ENCODE data around the gene GNG7.
"Not testable (repeated sequence)": the region's sequence is repeated elsewhere in the genome, so short reads cannot be mapped to it uniquely, and the experiment has no call there.

GNG7 gene

DNA sequence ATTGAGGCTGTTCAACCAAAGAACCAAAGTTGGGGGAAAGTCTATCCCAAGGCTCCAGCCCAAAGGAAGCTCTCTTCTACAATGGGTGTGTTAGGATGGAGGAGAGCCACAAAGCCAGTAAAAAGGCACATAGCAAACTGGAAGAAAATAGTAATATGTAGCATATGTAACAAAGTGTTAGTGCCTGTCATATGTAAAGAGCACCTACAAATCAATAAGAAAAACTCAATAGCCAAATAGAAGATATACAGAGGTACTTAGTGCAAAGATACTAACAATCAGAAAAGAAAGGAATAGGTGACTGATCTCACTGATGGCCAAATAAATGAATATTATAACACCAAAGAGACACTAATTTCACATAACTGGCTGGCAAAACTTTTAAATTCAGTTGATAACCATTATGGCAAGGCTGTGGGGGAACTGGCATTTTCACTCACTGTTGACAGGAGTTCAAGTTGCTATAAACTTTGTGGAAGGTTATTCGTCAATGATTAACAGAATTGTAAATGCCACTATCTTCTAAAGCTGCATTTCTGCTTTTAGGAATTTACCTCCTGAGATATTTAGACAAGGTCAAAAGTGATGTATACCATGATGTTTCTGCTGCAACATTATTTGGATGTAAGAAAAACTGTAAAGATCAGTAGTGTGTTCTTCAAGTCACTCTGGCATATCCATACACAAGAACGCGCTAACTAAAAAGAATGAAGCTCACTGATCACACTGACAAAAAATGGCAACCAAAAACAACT lies 110.8 kb downstream of the GNG7 start:
- no peak for DNase-seq

DNA sequence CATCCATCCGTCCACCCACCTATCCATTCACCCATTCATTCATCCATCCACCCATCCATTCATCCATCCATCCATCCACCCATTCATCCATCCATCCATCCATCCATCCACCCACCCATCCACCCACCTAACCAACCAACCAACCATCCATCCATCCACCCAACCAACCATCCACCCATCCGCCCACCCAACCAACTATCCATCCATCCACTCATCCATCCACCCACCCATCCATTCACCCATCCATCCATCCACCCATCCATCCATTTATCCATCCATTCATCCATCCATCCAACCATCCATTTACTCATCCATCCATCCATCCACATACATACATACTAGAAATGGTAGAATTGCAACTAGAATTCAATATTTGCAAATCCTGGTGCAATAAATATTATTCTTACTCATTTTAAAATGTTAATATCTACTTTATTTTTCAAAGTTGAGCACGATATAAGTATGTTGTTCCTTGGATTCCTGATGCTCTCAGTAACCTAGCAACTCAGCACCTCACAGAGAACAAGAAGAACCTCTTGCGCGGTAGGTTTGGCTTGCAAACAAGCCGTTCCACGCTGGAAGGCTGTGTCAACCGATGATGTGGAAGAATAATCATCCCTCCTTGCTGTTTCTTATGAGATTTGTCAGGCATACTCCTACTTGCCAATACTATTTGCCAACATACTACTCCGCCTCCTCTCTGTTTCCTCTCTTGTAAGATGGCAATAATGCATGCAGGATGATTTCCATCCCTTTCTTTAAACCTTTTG lies 111.7 kb downstream of the GNG7 start:
- no peak for DNase-seq

DNA sequence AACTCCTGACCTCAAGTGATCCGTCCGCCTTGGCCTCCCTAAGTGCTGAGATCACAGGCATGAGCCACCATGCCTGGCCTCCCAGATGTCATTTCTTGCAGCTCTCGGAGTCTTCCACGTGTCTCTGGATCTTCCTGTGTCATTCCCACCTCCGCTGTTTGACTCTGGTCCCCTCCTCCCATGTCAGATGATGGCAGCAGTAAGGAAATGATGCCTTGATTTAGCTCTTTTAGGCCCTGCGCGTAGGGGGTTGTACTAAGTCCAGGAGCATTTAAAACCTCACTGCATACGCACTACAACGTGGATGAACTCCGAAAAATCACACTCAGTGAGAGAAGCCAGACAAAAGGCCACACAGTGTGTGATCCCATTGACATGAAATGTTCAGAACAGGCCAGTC lies 113.1 kb downstream of the GNG7 start:
- no peak for DNase-seq

DNA sequence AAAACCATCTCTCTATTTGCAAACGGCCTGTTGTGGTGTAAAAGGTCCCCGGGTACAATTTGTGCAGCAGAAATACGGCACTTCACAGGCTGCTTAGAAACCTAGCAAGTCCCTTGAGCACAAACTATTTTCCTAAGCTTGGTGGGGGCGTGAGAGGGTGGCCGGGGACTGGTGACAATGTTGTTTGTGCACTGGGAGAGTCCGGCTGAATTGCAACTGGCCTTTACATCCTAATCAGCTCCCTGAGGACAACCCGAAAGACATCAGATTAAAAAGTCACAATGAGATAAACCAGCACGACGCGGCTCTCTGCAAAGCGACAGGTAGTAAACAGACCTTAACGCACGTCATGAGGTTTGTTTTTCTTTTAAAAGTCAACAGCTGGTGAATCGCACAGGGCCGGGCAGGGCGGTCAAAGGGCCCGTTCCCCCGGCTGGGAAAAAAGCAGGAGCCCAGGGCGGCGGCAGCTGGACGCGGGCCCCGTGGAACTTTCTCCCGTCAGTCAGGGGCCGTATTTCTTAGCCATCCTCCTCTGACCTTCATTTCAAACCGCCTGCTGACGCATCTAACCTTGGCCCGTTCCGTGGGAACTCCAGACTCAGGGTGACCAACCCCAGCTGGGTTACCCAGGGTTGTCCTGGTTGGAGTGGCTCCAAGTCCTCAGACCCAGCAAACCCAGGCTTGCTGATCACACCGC lies 114.3 kb downstream of the GNG7 start:
- DNase-seq: no peak

DNA sequence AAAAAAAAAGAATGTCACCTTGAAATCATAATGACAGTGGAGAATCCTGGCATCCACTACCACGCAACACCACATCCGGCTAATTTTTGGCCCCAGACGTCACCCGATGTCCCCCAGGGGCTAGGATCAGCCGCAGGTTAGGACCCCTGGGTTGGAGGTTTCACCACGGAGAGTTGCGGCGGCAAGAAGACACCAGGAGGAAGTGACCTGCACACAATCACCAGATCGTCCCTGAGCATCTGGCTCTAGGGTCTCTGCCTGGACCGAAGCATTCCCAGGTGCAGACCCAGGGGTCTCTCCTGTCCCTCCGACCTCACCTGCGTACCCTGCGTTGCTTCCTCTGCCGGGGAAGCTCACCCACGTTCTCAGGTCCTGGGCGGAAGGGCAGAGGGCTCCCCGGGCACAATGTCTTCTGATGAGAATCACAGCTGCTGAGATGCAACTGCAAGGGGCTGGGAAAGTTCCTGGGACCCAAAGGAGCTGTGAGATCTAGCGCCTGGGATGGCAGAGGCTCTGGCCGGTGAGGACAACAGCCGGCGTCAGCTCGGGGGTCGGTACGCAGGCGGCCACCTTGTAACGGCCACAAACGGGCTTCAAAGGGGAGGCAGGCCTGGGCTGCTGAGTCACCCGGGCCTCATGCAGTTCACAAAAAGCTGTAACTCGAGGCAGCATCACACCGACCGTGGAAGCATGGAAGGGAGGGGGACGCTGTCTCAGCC lies 115.3 kb downstream of the GNG7 start:
- DNase-seq: no peak

DNA sequence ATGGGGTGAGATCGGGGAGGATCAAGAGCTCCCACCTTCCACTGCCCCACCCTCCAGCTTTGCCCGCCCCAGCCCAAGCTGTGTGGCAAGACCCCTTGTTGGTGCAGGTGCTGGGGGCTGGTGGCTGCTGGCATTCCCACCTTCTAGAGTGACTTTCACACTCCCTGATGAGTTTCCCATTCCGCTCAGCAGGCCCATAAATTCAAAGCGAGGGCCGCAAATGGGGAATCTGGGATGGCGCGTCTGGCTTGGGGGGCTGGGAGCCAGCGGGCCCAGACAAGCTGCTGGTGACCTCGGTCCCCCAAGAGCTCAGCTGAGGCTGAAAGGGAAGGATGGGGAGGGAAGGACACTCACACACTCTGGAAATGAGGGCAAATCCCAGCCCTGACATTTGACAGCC lies 116.3 kb downstream of the GNG7 start:
- DNase-seq: no peak

DNA sequence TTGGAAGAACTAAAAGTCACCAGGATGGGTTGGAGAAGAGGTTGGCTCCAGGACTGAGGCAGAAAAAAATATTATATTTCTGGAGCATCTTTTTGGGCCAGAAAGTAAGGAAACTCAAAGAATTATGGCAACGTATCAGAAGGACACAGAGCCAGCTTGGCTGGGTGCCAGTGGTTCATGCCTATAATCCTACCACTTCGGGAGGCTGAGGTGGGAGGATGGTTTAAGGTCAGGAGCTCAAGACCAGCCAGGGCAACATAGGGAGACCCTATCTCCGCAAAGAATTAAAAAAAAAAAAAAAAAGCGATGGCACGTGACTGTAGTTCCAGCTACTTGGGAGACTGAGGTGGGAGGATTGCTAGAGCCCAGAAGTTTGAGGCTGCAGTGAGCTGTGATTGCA lies 118.5 kb downstream of the GNG7 start:
- DNase-seq: no peak

DNA sequence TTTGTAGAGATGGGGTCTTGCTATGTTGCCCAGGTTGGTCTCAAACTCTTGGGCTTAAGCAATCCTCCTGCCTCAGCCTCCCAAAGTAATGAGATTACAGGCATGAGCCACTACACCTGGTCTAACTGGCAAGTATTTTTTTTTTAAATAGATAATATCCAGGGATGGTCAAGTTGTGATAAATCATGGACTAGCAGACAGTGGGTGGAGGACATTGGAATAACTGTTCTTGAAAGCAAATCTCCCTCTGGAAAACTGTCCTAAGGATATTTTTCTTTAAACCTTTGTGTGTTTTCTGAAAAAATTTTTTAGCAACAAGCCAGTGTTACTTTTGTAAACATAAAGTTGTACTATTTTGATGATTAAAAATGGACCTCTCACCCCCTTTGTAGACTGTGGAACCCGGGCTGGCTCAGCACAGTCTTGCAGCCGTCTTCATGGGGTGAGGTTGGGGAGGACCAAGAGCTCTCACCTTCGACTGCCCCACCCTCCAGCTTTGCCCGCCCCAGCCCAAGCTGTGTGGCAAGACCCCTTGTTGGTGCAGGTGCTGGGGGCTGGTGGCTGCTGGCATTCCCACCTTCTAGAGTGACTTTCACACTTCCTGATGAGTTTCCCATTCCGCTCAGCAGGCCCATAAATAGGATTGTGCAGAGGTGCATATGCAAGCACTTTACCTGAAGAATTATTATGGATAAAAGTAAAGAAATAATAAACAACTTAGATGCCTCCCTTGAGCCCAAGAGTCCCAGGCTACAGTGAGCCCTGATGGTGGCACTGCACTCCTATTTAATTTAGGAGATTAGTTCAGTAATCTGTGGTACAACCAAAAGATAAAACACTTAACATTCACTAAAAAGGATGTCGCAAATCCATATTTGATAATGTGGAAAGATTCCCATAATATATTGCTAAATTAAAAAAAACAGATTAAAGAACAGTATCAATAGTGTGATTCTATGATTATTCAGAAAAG lies 119.2 kb downstream of the GNG7 start:
- DNase-seq: no peak

DNA sequence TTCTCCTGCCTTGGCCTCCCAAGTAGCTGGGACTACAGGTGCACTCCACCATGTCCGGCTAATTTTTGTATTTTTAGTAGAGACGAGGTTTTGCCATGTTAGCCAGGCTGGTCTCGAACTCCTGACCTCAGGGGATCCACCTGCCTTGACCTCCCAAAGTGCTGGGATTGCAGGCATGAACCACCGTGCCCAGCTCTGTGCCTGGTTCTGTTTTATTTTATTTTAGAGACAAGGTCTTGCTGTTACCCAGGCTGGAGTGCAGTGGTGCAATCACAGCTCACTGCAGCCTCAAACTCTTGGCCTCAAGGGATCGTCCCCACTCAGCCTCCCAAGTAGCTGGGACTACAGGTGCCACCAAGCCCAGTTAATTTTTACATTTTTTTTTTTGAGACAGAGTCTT lies 122.1 kb downstream of the GNG7 start:
- not testable (repeated sequence) for DNase-seq

DNA sequence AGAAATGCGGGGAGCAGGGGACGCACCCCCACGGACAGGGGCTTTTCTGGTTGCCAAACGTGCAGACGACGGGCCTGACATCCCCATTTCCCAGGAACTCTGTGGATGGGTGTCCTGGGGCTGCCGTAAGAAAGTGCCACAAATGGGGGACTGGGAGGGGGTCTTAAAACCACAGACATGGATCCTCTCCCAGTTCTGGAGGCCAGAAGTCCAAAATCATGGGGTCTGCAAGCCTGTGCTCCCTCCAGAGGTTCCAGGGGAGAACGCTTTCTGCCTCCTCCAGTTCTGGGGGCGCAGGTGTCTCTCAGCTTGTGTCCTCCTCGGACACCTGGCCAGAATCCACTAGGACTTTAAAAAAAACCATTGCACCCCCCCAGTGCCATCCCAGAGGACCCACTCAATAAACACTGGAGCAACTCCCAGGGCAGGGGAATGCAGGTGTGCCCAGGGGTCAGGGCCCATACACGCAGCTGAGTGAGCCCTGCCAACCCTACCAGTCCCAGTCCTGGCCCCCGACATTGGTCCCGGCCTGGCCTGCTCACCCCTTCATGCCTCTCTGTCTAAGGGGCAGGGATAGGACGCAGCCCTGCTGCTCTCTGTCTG lies 122.7 kb downstream of the GNG7 start:
- no peak for DNase-seq

DNA sequence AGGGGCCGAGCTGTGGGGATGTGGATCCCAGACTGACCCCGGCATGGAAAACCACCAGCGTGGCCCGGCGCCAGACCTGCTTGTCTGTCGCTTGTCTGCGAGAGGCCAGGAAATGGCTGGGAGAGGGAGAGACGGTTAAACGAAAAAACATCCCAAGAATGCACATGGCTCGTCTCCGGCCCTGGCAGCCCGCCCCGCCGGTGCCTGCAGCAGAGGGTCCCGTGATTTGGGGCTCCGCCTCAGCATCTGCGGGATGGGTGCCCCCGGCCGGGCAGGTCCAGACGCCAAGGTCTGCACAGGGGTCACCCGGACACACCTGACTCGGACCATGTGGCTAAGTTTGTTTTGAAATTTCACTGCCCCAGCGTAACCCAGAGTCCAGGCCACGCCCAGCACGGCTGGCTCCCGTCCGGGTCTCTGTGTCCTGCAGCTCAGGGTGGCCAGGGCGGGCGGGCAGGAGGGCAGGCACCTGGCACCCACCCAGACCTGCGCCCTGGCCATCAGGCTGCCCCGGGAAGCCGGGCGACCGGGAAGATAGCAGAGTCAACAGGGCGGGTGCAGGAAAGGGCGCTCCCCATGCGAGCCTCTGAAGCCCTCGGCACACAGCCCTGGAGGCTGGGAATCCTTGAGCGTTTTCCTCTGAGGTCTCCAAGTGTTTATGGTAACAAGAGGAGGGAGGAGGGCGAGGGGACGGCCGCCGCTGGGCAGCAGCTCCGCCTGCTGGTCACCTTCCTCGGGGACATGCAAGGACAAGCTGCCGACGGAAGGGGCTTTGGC lies 123.4 kb downstream of the GNG7 start:
- peak; percentile 91 for DNase-seq

DNA sequence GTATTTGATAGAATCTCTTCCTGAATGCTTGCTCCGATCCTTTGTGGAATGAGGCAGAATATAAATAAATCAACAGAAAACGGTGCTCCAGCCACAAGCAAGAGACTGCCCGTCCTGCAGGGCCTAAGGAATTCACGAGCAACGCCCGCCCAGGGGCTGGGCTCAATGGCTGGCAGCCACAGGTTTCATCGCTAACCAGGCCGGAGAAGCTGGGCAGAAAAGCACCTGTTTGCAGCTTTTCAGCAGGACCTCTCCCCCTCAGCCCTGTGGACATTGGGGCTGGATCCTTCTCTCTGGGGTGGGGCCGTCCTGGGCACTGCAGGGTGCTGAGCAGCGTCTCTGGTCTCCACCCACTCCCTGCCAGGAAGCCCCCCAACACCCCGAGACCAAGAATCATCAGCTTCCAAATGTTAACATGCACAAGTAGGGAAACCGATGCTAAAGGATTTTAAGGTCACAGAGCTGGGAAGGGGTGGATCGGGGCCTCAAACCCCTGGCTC lies 124.1 kb downstream of the GNG7 start:
- peak; percentile 46 for DNase-seq

DNA sequence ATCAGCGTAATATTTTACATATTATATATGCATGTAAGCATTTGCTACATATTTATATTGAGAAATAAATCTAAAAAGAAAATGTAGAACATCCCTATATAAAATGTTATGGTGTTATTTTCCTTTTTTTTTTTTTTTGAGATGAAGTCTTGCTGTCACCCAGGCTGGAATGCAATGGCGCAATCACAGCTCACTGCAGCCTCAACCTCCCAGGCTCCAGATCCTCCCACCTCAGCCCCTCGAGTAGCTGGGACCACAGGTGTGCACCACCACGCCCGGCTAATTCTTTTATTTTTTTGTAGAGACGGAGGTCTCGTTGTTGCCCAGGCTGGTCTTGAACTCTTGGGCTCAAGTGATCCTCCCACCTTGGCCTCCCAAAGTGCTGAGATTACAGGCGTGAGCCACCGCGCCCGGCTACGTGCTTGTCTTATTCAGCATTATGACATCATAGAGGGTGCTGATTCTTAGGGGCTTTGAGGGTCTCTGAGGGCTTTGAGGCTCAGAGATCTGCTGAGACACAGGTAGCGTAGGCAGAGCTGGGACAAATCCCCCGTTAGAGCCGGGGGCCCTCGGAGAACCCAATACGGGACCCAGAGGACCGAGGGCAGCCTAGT lies 124.7 kb downstream of the GNG7 start:
- no peak for DNase-seq

DNA sequence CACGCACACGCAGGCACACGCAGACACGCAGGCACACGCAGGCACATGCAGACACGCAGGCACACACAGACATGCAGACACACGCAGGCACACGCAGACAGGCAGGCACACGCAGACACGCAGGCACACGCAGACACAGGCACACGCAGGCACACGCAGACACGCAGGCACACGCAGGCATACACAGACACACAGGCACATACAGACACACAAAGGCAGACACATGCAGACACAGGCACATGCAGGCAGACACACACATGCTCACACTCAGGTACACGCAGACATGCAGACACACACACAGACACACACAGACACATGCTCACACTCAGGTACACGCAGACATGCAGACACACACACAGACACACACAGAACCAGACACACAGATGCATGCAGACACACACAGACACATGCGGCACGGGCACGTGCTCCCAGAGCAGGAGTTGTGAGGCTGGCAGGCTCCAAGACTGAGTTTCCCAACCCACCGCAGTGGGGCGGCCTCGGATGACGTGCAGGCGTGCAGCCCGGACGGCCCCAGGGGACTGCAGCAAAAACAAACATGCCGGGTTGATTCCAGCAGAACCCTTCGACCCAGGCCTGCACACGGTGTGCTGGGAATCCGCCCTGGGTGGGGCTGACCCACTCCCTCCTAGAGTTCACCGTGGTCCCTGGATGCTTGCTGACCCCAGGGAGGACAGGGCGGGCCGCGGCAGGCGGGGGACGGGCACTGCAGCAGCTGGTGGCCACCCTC lies 126.6 kb downstream of the GNG7 start:
- DNase-seq: peak; percentile 48

DNA sequence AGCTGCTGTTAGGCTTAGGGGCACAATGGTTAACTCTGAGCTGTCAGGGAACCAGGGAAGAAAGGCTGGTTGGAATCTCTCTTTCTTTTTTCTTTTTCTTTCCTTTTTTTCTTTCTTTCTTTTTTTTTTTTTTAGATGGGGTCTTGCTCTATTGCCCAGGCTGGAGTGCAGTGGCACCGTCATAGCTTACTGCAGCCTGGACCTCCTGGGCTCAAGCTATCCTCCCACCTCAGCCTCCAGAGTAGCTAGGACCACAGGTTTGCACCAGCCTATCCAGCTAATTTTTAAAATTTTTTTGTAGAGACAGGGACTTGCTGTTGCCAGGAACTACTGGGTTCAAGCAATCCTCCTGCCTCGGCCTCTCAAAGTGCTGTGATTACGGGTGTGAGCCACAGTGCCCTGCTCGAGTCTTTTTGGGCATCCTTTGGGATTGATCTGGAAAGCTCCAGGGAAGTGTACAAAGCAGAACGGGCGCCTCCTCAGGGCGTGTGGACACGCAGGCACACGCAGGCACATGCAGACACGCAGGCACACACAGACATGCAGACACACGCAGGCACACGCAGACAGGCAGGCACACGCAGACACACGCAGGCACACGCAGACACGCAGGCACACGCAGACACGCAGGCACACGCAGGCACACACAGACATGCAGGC lies 127.4 kb downstream of the GNG7 start:
- no peak for DNase-seq

DNA sequence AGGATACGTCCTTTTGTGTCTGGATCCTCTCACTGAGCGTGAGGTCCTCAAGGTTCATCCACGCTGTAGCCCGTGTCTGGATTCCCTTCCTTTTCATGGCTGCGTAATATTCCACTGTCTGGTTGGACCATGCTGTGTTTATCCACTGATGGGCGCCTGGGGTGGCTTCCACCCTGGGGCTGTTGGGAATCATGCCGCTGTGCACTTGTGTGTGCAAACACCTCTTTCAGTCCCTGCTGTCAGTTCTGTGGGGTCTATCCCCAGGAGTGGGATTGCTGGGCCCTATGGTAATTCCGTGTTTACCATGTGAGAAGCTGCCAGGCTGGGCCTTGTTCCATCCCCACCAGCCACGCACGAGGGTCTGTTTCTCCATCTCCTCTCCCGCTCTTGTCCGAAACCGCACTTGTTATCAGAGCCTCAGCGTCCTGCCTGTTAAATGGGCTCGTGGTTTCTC lies 128.0 kb downstream of the GNG7 start:
- no peak for DNase-seq

DNA sequence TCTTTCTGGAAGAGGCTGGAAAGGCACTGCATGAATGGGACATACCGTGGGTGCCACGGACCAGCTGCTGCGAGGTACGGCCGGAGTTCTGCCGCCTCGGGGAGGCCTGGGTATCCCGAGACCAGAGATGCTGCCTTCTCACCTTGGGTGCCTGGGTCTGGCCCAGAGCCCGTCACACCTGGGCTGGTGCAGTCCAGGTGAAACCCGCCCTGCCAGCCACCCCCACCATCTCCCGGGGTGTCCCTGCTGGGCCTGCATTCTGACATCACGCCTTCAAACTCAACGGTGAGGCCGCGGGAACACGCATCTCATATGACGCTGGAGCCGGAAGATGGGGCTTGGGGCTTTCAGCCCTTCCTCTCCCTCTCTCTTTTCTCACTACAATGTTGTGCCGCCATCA lies 128.6 kb downstream of the GNG7 start:
- no peak for DNase-seq

DNA sequence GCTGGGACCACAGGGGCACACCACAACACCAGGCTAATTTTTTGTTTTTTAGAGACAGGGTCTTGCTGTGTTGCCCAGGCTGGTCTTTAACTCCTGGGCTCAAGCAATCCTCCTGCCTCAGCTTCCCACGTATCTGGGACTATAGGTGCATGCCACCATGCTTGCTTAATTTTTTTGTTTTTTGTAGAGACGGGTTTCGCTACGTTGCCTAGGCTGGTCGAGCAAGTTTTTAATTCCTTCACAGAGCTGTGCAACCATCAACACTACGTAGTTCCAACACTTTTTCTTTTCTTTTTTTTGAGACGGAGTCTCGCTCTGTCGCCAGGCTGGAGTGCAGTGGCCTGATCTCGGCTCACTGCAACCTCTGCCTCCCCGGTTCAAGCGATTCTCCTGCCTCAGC lies 130.3 kb downstream of the GNG7 start:
- DNase-seq: not testable (repeated sequence)
